Right lobe of liver (tissue), 6 donors: ENCODE data around the gene RFX3. TPM values are rescaled to one million over a fixed set of nuclear protein-coding genes. Genes with fewer than 3 reads are reported as not detected.

Experiments
- ATAC-seq, 4 donors: fragments of 200-7000 bp; cut with Tn5 transposase; one replicate each; pipeline ENCODE4 v1.9.1; 2020; ENCODE audit warnings: mild to moderate bottlenecking in 4 of 4, moderate library complexity in 4 of 4
- DNase-seq, 3 donors: peaks; one replicate each; pipeline ENCODE4 v3.0.0-alpha.2; 2020
- H3K27ac ChIP-seq, 3 donors: fragments of 200-600 bp; one replicate each; pipeline ENCODE4 v1.8.0; 2022
- H3K27me3 ChIP-seq, 2 donors: fragments of 200-600 bp; one replicate each; pipeline ENCODE4 v1.8.0; 2022
- H3K36me3 ChIP-seq, 4 donors: fragments of 200-600 bp; sonication (generic) in 1 of 4; one replicate each; pipeline versions ENCODE4 v1.5.1 to v1.8.0; 2017 to 2022; ENCODE audit warnings: control low read depth in 1 of 4
- H3K4me1 ChIP-seq, 4 donors: fragments of 200-600 bp; sonication (generic) in 1 of 4; one replicate each; pipeline versions ENCODE4 v1.5.1 to v1.8.0; 2017 to 2022; ENCODE audit warnings: control low read depth in 1 of 4
- H3K4me3 ChIP-seq, 3 donors: fragments of 200-600 bp; one replicate each; pipeline ENCODE4 v1.8.0; 2022
- H3K9me3 ChIP-seq, 4 donors: fragments of 200-600 bp; sonication (generic) in 1 of 4; one replicate each; pipeline versions ENCODE4 v1.5.1 to v1.8.0; 2017 to 2022; ENCODE audit warnings: control low read depth in 1 of 4
- CTCF ChIP-seq, 4 donors: fragments of 200-600 bp in 3 of 4; fragments of 450-650 bp in 1 of 4; IDR thresholded peaks; one replicate each; pipeline versions ENCODE4 v1.5.1 to v1.8.0; 2016 to 2022; ENCODE audit warnings: antibody characterized with exemption in 4 of 4, mild to moderate bottlenecking in 2 of 4
- POLR2A ChIP-seq: fragments of 450-650 bp; IDR thresholded peaks from one replicate; pipeline ENCODE4 v1.6.1; 2017; ENCODE audit warnings: antibody characterized with exemption, mild to moderate bottlenecking
- WGBS: methylation state at CpG from one replicate; pipeline ENCODE4 v1.1.6; 2018; ENCODE audit warnings: low coverage, low lambda C conversion rate; ENCODE audit not compliant: insufficient coverage; ENCODE audit errors: missing lambda C conversion rate; 5-methylcytosine and 5-hydroxymethylcytosine counted together
- intact Hi-C, 2 donors: fragments of 100-400 bp; cut with DNase I; formaldehyde crosslinking; loops; one replicate each; pipeline versions ENCODE4 v1.11.2 to v1.14.1; 2022
- total RNA-seq, 6 experiments: library from RNA; depleted of rRNA in 2 of 6; stranded (reverse); fragments of >200 nt in 2 of 6; fragmentation: NEBNext Ultra II Directional in 3 of 6; extraction: Animal tissue kit (Norgen Biotek cat#: 25700) in 3 of 6; gene quantifications; one replicate each; pipeline versions ENCODE4 v1.1.0 to v1.2.4, GENCODE V29; 2016 to 2023
- donor health status: DM: no; HTN: yes; CAD: no.
- donor health status: DM: no; HTN: no; CAD: no.
- donor health status: DM: no; HTN: no; CAD: no.
- donor health status: DM: no; HTN: yes; CAD: no.
- donor health status: DM: no; HTN: yes; CAD: no.

Gene RFX3
- total RNA-seq, 6 experiments from 2014 or later = 1.4 to 2.5 (median 1.8) TPM

DNA sequence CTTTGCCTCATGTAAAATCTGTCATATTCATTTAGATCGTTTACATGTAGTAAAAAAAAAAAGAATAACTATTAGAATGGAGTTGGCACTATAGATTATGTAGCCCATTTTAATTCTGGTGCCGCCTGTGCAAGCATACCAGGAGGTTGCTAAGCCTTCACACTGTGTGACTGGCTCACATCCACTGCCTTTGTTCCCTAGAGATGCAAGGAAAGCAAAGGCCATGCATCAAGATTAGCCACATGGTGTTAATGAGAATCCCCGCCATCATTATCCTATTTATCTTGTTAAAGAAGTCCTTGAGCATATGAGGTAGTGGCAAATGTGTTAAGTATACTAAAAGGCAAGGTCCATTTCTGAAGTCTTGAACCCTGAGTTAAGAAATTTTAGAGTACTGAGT is 279.6 kb downstream of the RFX3 start:
- no peak for DNase-seq
- intact Hi-C loops = no loop called here
- ATAC-seq = no peak
- no peak for TF ChIP-seq POLR2A
- no peak for TF ChIP-seq CTCF (IDR thresholded peaks at IDR 0.05)
- Histone ChIP-seq H3K27me3 (no peaks in the 10 kb centered on the region), H3K9me3 (no peaks in the 10 kb centered on the region), H3K4me3 (no peak overlapping the region), H3K36me3 (no peaks in the 10 kb centered on the region), H3K4me1 (no peaks in the 10 kb centered on the region), H3K27ac (no peak overlapping the region)
- 80% methylated on average over 3 of the region's 3 CpGs for WGBS

DNA sequence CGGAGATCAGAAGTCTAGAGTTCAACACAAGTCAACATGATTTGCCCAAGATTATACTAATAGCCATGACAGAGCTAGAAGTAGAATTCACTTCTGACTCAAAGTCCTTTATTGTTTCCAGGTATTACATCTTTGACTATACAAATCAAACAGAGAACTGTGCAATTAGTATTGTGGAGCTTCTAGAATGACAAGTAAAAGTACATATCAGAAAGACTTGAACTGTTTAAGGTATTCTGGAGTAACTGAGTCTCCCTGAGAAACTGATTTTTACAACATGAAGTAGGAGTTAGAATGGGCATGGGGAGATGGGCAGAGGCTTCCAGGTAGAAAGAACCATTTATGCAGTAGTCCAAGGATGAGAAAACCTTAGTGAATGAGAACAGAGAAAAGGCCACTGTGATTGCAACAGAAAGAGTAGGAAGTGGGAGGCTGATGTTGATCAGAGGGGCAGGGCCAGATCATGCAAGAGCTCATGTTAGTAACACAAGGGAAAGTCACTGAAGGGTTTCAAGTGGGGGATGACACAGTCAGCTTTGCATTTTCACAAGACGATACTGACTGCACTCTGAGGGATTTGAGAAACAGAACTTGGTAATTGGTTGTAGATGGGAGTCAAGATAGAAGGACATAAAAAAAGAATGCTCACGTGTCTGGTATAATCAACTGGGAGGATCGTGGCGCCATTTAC is 280.7 kb downstream of the RFX3 start:
- intact Hi-C loops = no loop called here
- ATAC-seq = no peak
- TF ChIP-seq POLR2A (no peak), CTCF (IDR thresholded peaks at IDR 0.05) (no peak)

GRCh38 chr9:3243683-3244082 is 282.1 kb downstream of the RFX3 start:
- H3K27me3 ChIP-seq = no peaks in the 10 kb centered on the region
- DNase-seq (no peak), ATAC-seq (peak in 3 of 4 donors; percentile 48 to 71 (median 48))
- H3K4me1 ChIP-seq = no peaks in the 10 kb centered on the region
- H3K36me3 ChIP-seq = no peaks in the 10 kb centered on the region
- H3K27ac ChIP-seq = no peak overlapping the region
- no peak for TF ChIP-seq CTCF (IDR thresholded peaks at IDR 0.05)
- no peak for TF ChIP-seq POLR2A
- intact Hi-C loops = no loop called here
- 58% methylated on average over 4 of the region's 4 CpGs for WGBS
- H3K9me3 ChIP-seq = no peaks in the 10 kb centered on the region
- H3K4me3 ChIP-seq = no peak overlapping the region

More for the DNA sequence above, 280.7 kb downstream of the RFX3 start:
- Histone ChIP-seq H3K27ac (no peak overlapping the region), H3K36me3 (no peaks in the 10 kb centered on the region), H3K4me1 (no peaks in the 10 kb centered on the region), H3K4me3 (no peak overlapping the region), H3K9me3 (no peaks in the 10 kb centered on the region), H3K27me3 (no peaks in the 10 kb centered on the region)
- 74% methylated on average over 5 of the region's 5 CpGs for WGBS
- DNase-seq = no peak

GRCh38 chr9:3241290-3241689 is 284.5 kb downstream of the RFX3 start:
- Histone ChIP-seq H3K27me3 (no peaks in the 10 kb centered on the region), H3K36me3 (no peaks in the 10 kb centered on the region), H3K4me1 (no peaks in the 10 kb centered on the region), H3K4me3 (no peak overlapping the region), H3K9me3 (no peaks in the 10 kb centered on the region), H3K27ac (no peak overlapping the region)
- intact Hi-C loops = no loop called here
- DNase-seq (no peak), ATAC-seq (no peak)
- 47% methylated on average over 3 of the region's 3 CpGs for WGBS
- no peak for TF ChIP-seq POLR2A
- no peak for TF ChIP-seq CTCF (IDR thresholded peaks at IDR 0.05)
